Subcutaneous adipose tissue (tissue), 4 donors: ENCODE measurements around the gene CARD11. TPM values are rescaled to one million over a fixed set of nuclear protein-coding genes. Genes with fewer than 3 reads are reported as not detected.

Source experiments
- total RNA-seq, 4 donors: library from RNA; depleted of rRNA; stranded (reverse); fragments of >200 nt; gene quantifications; one replicate each; pipeline ENCODE4 v1.1.0, GENCODE V29; 2016
- TF ChIP-seq, protein P1 (sequence below): fragments of 450-650 bp; IDR thresholded peaks from one replicate; pipeline ENCODE4 v1.5.1; 2016; ENCODE audit warnings: low read depth, mild to moderate bottlenecking, control low read depth, antibody characterized with exemption, moderate library complexity

CARD11 gene
- total RNA-seq, 4 donors from 2014 or later, result 0.57 to 1.2 (median 0.77) TPM

- TF ChIP-seq, protein P1, sequence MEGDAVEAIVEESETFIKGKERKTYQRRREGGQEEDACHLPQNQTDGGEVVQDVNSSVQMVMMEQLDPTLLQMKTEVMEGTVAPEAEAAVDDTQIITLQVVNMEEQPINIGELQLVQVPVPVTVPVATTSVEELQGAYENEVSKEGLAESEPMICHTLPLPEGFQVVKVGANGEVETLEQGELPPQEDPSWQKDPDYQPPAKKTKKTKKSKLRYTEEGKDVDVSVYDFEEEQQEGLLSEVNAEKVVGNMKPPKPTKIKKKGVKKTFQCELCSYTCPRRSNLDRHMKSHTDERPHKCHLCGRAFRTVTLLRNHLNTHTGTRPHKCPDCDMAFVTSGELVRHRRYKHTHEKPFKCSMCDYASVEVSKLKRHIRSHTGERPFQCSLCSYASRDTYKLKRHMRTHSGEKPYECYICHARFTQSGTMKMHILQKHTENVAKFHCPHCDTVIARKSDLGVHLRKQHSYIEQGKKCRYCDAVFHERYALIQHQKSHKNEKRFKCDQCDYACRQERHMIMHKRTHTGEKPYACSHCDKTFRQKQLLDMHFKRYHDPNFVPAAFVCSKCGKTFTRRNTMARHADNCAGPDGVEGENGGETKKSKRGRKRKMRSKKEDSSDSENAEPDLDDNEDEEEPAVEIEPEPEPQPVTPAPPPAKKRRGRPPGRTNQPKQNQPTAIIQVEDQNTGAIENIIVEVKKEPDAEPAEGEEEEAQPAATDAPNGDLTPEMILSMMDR, result no peak
These were observed 104.3 kb downstream of the CARD11 start for GRCh38 chr7:2939193-2939885.

DNA sequence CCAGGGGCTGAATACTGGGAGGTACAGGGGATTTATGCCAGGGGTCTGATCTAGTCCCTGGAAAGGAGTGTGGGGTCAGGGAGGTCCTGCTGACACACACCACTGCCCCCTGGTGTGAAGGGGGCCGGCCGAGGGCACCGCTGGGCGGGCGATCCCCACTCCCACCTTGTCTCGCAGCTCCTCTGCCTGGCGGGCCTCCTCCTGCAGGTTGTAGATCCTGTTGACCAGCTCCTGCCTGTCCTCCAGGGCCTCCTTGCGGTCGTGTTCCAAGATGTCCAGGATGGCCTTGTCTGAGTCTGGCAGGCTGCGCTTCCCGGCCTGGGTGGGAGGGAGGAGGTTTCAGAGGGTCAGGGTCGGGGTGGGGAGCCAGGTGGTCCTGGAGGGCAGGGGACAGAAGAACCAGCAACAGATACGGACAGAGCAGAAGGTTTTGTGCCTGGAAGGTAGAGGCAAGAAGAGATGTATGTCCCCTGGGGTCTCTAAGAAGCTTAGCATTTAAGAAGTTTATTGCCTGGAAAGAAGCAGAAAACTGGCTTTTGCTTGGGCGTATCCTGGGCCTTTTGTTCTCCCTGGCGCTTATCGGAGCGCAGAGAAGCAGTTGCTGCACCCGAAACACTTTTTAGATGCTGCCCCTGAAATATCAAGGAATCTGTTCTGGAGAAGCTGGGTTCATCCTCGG, 105.0 kb downstream of the CARD11 start:
- TF ChIP-seq, protein P1, result no peak

- TF ChIP-seq, protein P1, result no peak
These were observed 105.8 kb downstream of the CARD11 start for GRCh38 chr7:2937701-2938513.

DNA sequence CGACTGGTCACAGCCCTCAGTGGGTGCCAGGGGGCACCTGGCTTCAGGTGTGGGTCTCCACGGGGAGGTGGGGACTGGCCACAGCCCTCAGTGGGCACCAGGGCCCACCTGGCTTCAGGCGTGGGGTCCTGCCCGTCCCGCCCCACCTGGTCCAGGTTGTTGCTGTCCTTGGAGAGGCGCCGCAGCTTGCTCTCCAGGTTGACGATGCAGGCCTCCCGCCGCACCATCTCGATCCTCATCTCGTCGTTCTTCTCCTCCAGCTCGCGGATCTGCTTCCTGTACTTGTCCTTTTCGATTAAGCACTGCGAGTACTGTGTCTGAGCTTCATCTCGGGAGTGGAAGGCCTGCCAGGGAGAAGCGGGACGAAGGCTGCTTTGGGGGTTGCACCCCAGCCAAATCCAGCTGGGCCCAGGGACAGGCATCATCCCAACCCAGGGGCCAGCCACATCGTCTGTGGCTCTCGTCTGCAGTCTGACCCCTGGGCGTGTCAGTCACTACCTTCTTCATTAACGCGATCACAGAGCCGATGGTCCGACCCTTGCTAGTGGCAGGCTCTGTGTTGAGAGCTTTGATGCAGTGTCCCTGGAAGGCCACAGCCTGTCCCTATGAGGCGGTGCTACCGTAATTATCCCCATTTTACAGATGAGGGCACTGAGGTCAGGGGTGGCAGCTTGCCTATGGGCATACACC, 106.6 kb downstream of the CARD11 start:
- TF ChIP-seq, protein P1, result no peak

DNA sequence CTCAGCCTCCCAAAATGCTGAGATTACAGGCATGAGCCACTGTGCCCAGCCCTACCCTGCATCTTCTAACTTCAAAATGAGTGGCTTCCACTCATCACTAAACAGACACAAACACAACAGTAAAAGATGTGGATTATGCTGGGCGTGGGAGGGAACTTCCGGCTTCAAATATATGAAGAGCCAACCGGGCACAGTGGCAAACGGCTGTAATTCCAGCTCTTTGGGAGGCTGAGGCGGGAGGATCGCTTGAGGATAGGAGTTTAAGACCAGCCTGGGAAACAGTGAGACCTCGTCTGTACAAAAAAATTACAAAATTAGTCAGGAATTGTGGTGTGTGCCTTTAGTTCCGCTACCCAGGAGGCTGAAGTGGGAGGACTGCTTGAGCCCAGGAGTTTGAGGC, 107.4 kb downstream of the CARD11 start:
- TF ChIP-seq, protein P1, result no peak

DNA sequence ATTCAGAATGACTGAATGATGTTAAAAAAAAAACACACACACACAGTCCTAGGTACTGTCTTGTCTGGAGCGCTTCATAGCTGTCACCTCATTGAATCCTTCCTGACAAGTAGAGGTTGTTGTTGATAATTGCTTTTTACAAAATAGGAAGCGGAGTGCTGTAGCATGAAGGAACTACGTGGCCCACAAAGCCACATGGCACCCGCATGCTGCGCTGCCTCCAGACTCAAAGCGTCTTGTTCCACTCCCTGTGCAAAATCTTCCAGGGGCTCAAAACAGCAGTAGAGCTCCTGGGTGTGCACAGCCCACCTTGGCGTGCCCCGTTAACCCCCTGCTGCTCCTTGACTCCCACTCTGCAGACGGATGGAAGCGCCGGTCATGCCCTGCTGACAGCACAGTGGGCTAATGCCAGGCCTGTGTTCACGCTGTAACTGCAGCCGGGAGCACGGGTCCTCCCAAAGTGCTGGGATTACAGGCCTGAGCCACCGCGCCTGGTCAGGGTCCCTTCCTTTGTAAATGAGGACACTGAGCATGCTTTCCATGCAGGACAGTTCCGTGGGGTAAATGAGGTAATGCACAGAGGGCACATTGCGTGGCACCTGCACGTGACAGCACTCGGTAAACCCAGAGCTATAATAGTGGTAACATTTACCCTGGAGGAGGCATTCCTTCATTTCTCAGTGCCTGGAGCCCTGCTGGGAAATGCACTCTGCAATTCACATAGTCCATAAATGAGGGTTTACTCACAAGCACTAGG, 108.5 kb downstream of the CARD11 start:
- TF ChIP-seq, protein P1, result no peak
